Pons (tissue), 1 donor: ENCODE results near the gene PRKG1.

Experiments used
- DNase-seq: peaks from one replicate; pipeline ENCODE4 v3.0.0-alpha.2; 2016; ENCODE audit warnings: low spot score

The PRKG1 gene

GRCh38 chr10:52059089-52059488 is 984.8 kb downstream of the PRKG1 start:
- DNase-seq: no peak

- DNase-seq: no peak
These were observed 988.9 kb downstream of the PRKG1 start for GRCh38 chr10:52063159-52063558.

- no peak for DNase-seq
These were observed 990.0 kb downstream of the PRKG1 start for GRCh38 chr10:52064084-52064845.

GRCh38 chr10:52066383-52066782 is 992.1 kb downstream of the PRKG1 start:
- DNase-seq: no peak

- no peak for DNase-seq
These were observed 994.2 kb downstream of the PRKG1 start for GRCh38 chr10:52068485-52068884.

GRCh38 chr10:52071814-52072213 is 997.5 kb downstream of the PRKG1 start:
- no peak for DNase-seq

GRCh38 chr10:52074505-52075026 is 1000.3 kb downstream of the PRKG1 start:
- no peak for DNase-seq

- no peak for DNase-seq
These were observed 1003.5 kb downstream of the PRKG1 start for GRCh38 chr10:52077814-52078213.

- DNase-seq: no peak
These were observed 1004.2 kb downstream of the PRKG1 start for GRCh38 chr10:52078397-52078937.

- DNase-seq: no peak
These were observed 1008.0 kb downstream of the PRKG1 start for GRCh38 chr10:52082307-52082706.

- DNase-seq: no peak
These were observed 1009.1 kb downstream of the PRKG1 start for GRCh38 chr10:52083422-52083821.

GRCh38 chr10:52092390-52092789 is 1018.1 kb downstream of the PRKG1 start:
- DNase-seq: no peak

GRCh38 chr10:52098130-52098529 is 1023.8 kb downstream of the PRKG1 start:
- DNase-seq: no peak

- no peak for DNase-seq
These were observed 1024.8 kb downstream of the PRKG1 start for GRCh38 chr10:52099026-52099600.

GRCh38 chr10:52100011-52100547 is 1025.8 kb downstream of the PRKG1 start:
- DNase-seq: no peak

GRCh38 chr10:52105301-52105700 is 1031.0 kb downstream of the PRKG1 start:
- DNase-seq: no peak

GRCh38 chr10:52106011-52106410 is 1031.7 kb downstream of the PRKG1 start:
- DNase-seq: no peak

GRCh38 chr10:52106899-52107298 is 1032.6 kb downstream of the PRKG1 start:
- no peak for DNase-seq

- DNase-seq: no peak
These were observed 1033.9 kb downstream of the PRKG1 start for GRCh38 chr10:52108236-52108635.

GRCh38 chr10:52110576-52110975 is 1036.3 kb downstream of the PRKG1 start:
- DNase-seq: no peak

- DNase-seq: no peak
These were observed 1037.0 kb downstream of the PRKG1 start for GRCh38 chr10:52111101-52111891.

GRCh38 chr10:52115823-52116222 is 1041.5 kb downstream of the PRKG1 start:
- no peak for DNase-seq
